ENCODE results near the gene DCLRE1C.
"Not testable (repeated sequence)": the region's sequence is repeated elsewhere in the genome, so short reads cannot be mapped to it uniquely, and the experiment has no call there.

Gene DCLRE1C

GRCh38 chr10:14942950-14943338, 11.0 kb downstream of the DCLRE1C start:
- DNase-seq, result not testable (repeated sequence)

GRCh38 chr10:14942147-14942949, 11.5 kb downstream of the DCLRE1C start:
- DNase-seq, result not testable (repeated sequence)

- not testable (repeated sequence) for DNase-seq
Measured at GRCh38 chr10:14938971-14939370, 14.9 kb downstream of the DCLRE1C start.

GRCh38 chr10:14936584-14936983, 17.3 kb downstream of the DCLRE1C start:
- DNase-seq, result no peak

- DNase-seq, result no peak
Measured at GRCh38 chr10:14930610-14931009, 23.3 kb downstream of the DCLRE1C start.

- no peak for DNase-seq
Measured at GRCh38 chr10:14926722-14927416, 27.0 kb downstream of the DCLRE1C start.

- DNase-seq, result no peak
Measured at GRCh38 chr10:14926061-14926470, 27.8 kb downstream of the DCLRE1C start.

- DNase-seq, result no peak
Measured at GRCh38 chr10:14925268-14925667, 28.6 kb downstream of the DCLRE1C start.

- DNase-seq, result no peak
Measured at GRCh38 chr10:14924013-14924412, 29.9 kb downstream of the DCLRE1C start.

GRCh38 chr10:14918964-14919363, 34.9 kb downstream of the DCLRE1C start:
- no peak for DNase-seq

- no peak for DNase-seq
Measured at GRCh38 chr10:14917827-14918226, 36.1 kb downstream of the DCLRE1C start.

- DNase-seq, result no peak
Measured at GRCh38 chr10:14916600-14916999, 37.3 kb downstream of the DCLRE1C start.

GRCh38 chr10:14911801-14912200, 42.1 kb downstream of the DCLRE1C start:
- DNase-seq, result no peak

GRCh38 chr10:14910953-14911352, 42.9 kb downstream of the DCLRE1C start:
- no peak for DNase-seq

GRCh38 chr10:14909101-14909500, 44.8 kb downstream of the DCLRE1C start:
- DNase-seq, result no peak

GRCh38 chr10:14907591-14907990, 46.3 kb downstream of the DCLRE1C start:
- DNase-seq, result not testable (repeated sequence)

- DNase-seq, result no peak
Measured at GRCh38 chr10:14906765-14907164, 47.1 kb downstream of the DCLRE1C start.

- DNase-seq, result no peak
Measured at GRCh38 chr10:14905890-14906289, 48.0 kb downstream of the DCLRE1C start.

- no peak for DNase-seq
Measured at GRCh38 chr10:14904864-14905263, 49.0 kb downstream of the DCLRE1C start.

- DNase-seq, result peak; percentile 63
Measured at GRCh38 chr10:14904316-14904732, 49.6 kb downstream of the DCLRE1C start.

GRCh38 chr10:14891151-14891550, 62.7 kb downstream of the DCLRE1C start:
- no peak for DNase-seq

- peak; percentile 87 for DNase-seq
Measured at GRCh38 chr10:14889318-14889717, 64.6 kb downstream of the DCLRE1C start.

GRCh38 chr10:14884082-14884481, 69.8 kb downstream of the DCLRE1C start:
- peak; percentile 34 for DNase-seq

GRCh38 chr10:14880229-14880628, 73.7 kb downstream of the DCLRE1C start:
- peak; percentile 26 for DNase-seq

GRCh38 chr10:14879928-14880193, 74.0 kb downstream of the DCLRE1C start:
- DNase-seq, result no peak
